Measurements from ENCODE around the gene CRELD2. TPM values are rescaled to one million over a fixed set of nuclear protein-coding genes. Genes with fewer than 3 reads are reported as not detected.
A peak's percentile ranks its signal among the peaks of the same experiment; 100 is the strongest.

The CRELD2 gene
- total RNA-seq (10 to 100 TPM; 37.2 to 61.9 (median 54.1) TPM), polyA plus RNA-seq (10 to 100 TPM; 51.1 to 56.4 TPM)

- no peak for FAIRE-seq
- 0 to 1% methylated on average over 79 to 103 of the region's 103 CpGs for WGBS, 2 donors
- TF ChIP-seq CTCF (IDR thresholded peaks at IDR 0.05): no peak
- Histone ChIP-seq H3K27me3 (no peaks in the 10 kb centered on the region), H3K36me3 (peaks cover 0 to 7% (median 3%) of the 10 kb centered on the region in 3 donors), H3K9me3 (no peaks in the 10 kb centered on the region), H3K4me1 (peaks cover 0 to 12% (median 4%) of the 10 kb centered on the region in 3 donors), H3K27ac (peak within 1 kb of the TSS; percentile 87 to 92 (median 92)), H3K4me3 (peak within 1 kb of the TSS; percentile 62 to 95 (median 84))
- intact Hi-C loops (cut with DNase I): loop anchor here in 1 of 3 donors (10.0 kb wide), 1 partner anchor 53 kb away; no protein-coding TSS in a partner anchor
- peak; percentile 92 to 97 (median 94) for ATAC-seq
- peak; percentile 97 to 99 (median 97) for DNase-seq
Measured at GRCh38 chr22:49917974-49918910, at the start of gene CRELD2, which contains the start of gene ALG12. Gene CRELD2 (plus strand): TSS chr22:49918634. CDS start chr22:49918770, 136 bp downstream. Gene ALG12 (minus strand): TSS chr22:49918438. CDS start chr22:49913765, 4,673 bp downstream.

- Histone ChIP-seq H3K4me1 (no peaks in the 10 kb centered on the region), H3K36me3 (no peaks in the 10 kb centered on the region), H3K27ac (no peak overlapping the region), H3K27me3 (no peaks in the 10 kb centered on the region), H3K4me3 (no peak overlapping the region), H3K9me3 (no peaks in the 10 kb centered on the region)
- ATAC-seq (no peak), DNase-seq (no peak), FAIRE-seq (no peak)
- TF ChIP-seq CTCF (IDR thresholded peaks at IDR 0.05): no peak
- 90 to 92% methylated on average over 17 of the region's 17 CpGs for WGBS, 2 donors
- intact Hi-C loops (cut with DNase I): loop anchor here in 1 of 3 donors (10.0 kb wide), 1 partner anchor 46 kb away; the partner anchor contains the start of genes ALG12 and CRELD2
Measured at GRCh38 chr22:49869086-49869830, 49.2 kb upstream of the CRELD2 start.

GRCh38 chr22:49869845-49870712 lies 48.4 kb upstream of the CRELD2 start:
- intact Hi-C loops (cut with DNase I): loop anchor here in 1 of 3 donors (10.0 kb wide), 1 partner anchor 45 kb away; the partner anchor contains the start of genes ALG12 and CRELD2
- FAIRE-seq (no peak), DNase-seq (no peak), ATAC-seq (no peak)
- no peak overlapping the region for H3K27ac ChIP-seq
- H3K4me3 ChIP-seq: no peak overlapping the region
- no peak for TF ChIP-seq CTCF (IDR thresholded peaks at IDR 0.05)
- no peaks in the 10 kb centered on the region for H3K36me3 ChIP-seq
- no peaks in the 10 kb centered on the region for H3K9me3 ChIP-seq
- H3K4me1 ChIP-seq: no peaks in the 10 kb centered on the region
- 89 to 96% methylated on average over 13 to 14 of the region's 14 CpGs for WGBS, 2 donors
- H3K27me3 ChIP-seq: no peaks in the 10 kb centered on the region

- Histone ChIP-seq H3K4me1 (peaks cover 0 to 3% (median 0%) of the 10 kb centered on the region in 3 donors), H3K36me3 (no peaks in the 10 kb centered on the region), H3K27me3 (no peaks in the 10 kb centered on the region), H3K9me3 (no peaks in the 10 kb centered on the region), H3K4me3 (no peak overlapping the region), H3K27ac (no peak overlapping the region)
- no peak for TF ChIP-seq CTCF (IDR thresholded peaks at IDR 0.05)
- ATAC-seq: no peak
- FAIRE-seq: no peak
- intact Hi-C loops (cut with DNase I): no loop called here
- DNase-seq: no peak
- 96 to 98% methylated on average over 4 of the region's 4 CpGs for WGBS, 2 donors
Measured at GRCh38 chr22:49871482-49871881, 47.0 kb upstream of the CRELD2 start.

Measured in pancreas (tissue), 10 donors.